Measurements from ENCODE around the gene MGAT4C.

The MGAT4C gene

GRCh38 chr12:85993746-85994145 lies 262.4 kb downstream of the MGAT4C start:
- no peak overlapping the region for H3K4me3 ChIP-seq (ENCODE audit: low read depth, low read length)

- H3K4me3 ChIP-seq (ENCODE audit: low read depth, low read length) = no peak overlapping the region
Observed at GRCh38 chr12:85985996-85986395, 270.2 kb downstream of the MGAT4C start.

- H3K4me3 ChIP-seq (ENCODE audit: low read depth, low read length) = no peak overlapping the region
Observed at GRCh38 chr12:85983601-85984000, 272.6 kb downstream of the MGAT4C start.

GRCh38 chr12:85979641-85980040 lies 276.6 kb downstream of the MGAT4C start:
- no peak overlapping the region for H3K4me3 ChIP-seq (ENCODE audit: low read depth, low read length)

GRCh38 chr12:85975716-85976115 lies 280.5 kb downstream of the MGAT4C start:
- H3K4me3 ChIP-seq (ENCODE audit: low read depth, low read length) = no peak overlapping the region

- no peak overlapping the region for H3K4me3 ChIP-seq (ENCODE audit: low read depth, low read length)
Observed at GRCh38 chr12:85971800-85972199, 284.4 kb downstream of the MGAT4C start.

- H3K4me3 ChIP-seq (ENCODE audit: low read depth, low read length) = no peak overlapping the region
Observed at GRCh38 chr12:85968606-85969005, 287.6 kb downstream of the MGAT4C start.

- H3K4me3 ChIP-seq (ENCODE audit: low read depth, low read length) = no peak overlapping the region
Observed at GRCh38 chr12:85963326-85963725, 292.9 kb downstream of the MGAT4C start.

GRCh38 chr12:85956081-85956480 lies 300.1 kb downstream of the MGAT4C start:
- H3K4me3 ChIP-seq (ENCODE audit: low read depth, low read length) = no peak overlapping the region

- H3K4me3 ChIP-seq (ENCODE audit: low read depth, low read length) = no peak overlapping the region
Observed at GRCh38 chr12:85955127-85955526, 301.1 kb downstream of the MGAT4C start.

GRCh38 chr12:85951823-85952222 lies 304.4 kb downstream of the MGAT4C start:
- no peak overlapping the region for H3K4me3 ChIP-seq (ENCODE audit: low read depth, low read length)

GRCh38 chr12:85949253-85949652 lies 306.9 kb downstream of the MGAT4C start:
- H3K4me3 ChIP-seq (ENCODE audit: low read depth, low read length) = no peak overlapping the region

GRCh38 chr12:85948340-85948739 lies 307.9 kb downstream of the MGAT4C start:
- no peak overlapping the region for H3K4me3 ChIP-seq (ENCODE audit: low read depth, low read length)

GRCh38 chr12:85947286-85947685 lies 308.9 kb downstream of the MGAT4C start:
- no peak overlapping the region for H3K4me3 ChIP-seq (ENCODE audit: low read depth, low read length)

- H3K4me3 ChIP-seq (ENCODE audit: low read depth, low read length) = no peak overlapping the region
Observed at GRCh38 chr12:85946375-85946774, 309.8 kb downstream of the MGAT4C start.

- no peak overlapping the region for H3K4me3 ChIP-seq (ENCODE audit: low read depth, low read length)
Observed at GRCh38 chr12:85927166-85927565, 329.0 kb downstream of the MGAT4C start.

GRCh38 chr12:85923767-85924331 lies 332.3 kb downstream of the MGAT4C start:
- no peak overlapping the region for H3K4me3 ChIP-seq (ENCODE audit: low read depth, low read length)

- H3K4me3 ChIP-seq (ENCODE audit: low read depth, low read length) = no peak overlapping the region
Observed at GRCh38 chr12:85920324-85920947, 335.8 kb downstream of the MGAT4C start.
